Measurements from ENCODE around the gene PDE12.

GRCh38 chr3:57616233-57616632 is 60.2 kb downstream of the PDE12 start:
- no peak for TF ChIP-seq CTCF (IDR thresholded peaks at IDR 0.05)
- no peak for TF ChIP-seq POLR2A (IDR thresholded peaks at IDR 0.05)
